ENCODE data around the gene MADD.

DNA sequence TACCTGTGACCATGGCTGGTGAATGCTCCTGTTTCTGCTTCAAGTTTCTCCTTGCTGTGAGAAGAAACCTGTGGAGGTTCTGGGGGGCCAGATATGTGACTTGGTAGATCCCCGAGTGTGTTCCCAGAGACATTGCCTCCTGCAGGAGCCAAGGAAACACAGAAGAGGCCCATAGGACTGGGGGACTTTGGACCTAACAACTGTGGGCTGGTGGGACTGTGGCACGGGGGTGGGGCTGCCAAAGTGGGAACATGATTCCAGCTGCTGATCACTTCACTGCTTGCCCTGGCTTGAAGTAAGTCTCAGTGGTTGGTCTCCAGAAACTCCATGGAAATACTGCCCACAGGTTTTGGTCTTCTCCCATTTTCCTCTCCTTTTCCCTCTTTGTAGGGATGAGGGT, 16.3 kb upstream of the MADD start:
- TF ChIP-seq POLR2A (IDR thresholded peaks at IDR 0.05), result no peak
- TF ChIP-seq, protein P1, sequence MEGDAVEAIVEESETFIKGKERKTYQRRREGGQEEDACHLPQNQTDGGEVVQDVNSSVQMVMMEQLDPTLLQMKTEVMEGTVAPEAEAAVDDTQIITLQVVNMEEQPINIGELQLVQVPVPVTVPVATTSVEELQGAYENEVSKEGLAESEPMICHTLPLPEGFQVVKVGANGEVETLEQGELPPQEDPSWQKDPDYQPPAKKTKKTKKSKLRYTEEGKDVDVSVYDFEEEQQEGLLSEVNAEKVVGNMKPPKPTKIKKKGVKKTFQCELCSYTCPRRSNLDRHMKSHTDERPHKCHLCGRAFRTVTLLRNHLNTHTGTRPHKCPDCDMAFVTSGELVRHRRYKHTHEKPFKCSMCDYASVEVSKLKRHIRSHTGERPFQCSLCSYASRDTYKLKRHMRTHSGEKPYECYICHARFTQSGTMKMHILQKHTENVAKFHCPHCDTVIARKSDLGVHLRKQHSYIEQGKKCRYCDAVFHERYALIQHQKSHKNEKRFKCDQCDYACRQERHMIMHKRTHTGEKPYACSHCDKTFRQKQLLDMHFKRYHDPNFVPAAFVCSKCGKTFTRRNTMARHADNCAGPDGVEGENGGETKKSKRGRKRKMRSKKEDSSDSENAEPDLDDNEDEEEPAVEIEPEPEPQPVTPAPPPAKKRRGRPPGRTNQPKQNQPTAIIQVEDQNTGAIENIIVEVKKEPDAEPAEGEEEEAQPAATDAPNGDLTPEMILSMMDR (IDR thresholded peaks at IDR 0.05), result no peak

Data from right lobe of liver (tissue), 4 donors.